Peyer's patch (tissue), 4 donors: ENCODE measurements around the gene UBR3. TPM values are rescaled to one million over a fixed set of nuclear protein-coding genes. Genes with fewer than 3 reads are reported as not detected.
A peak's percentile ranks its signal among the peaks of the same experiment; 100 is the strongest.
"Not testable (repeated sequence)": the region's sequence is repeated elsewhere in the genome, so short reads cannot be mapped to it uniquely, and the experiment has no call there.

ENCODE experiments used
- DNase-seq, 3 donors: peaks; one replicate each; pipeline ENCODE4 v3.0.0-alpha.2; 2017 to 2019
- H3K27ac ChIP-seq, 4 donors: fragments of 200-600 bp; sonication (generic); one replicate each; pipeline ENCODE4 v1.5.1; 2016 to 2019
- H3K27me3 ChIP-seq, 2 donors: fragments of 200-600 bp; sonication (generic); one replicate each; pipeline ENCODE4 v1.5.1; 2019
- H3K36me3 ChIP-seq, 3 donors: fragments of 200-600 bp; sonication (generic); one replicate each; pipeline ENCODE4 v1.5.1; 2016 to 2019
- H3K4me1 ChIP-seq, 4 donors: fragments of 200-600 bp; sonication (generic); one replicate each; pipeline ENCODE4 v1.5.1; 2016 to 2019
- H3K4me3 ChIP-seq, 4 donors: fragments of 200-600 bp; sonication (generic); 1 replicate in 3 of 4; 2 replicates in 1 of 4; pipeline ENCODE4 v1.5.1; 2016 to 2019; ENCODE audit warnings: mild to moderate bottlenecking in 1 of 4
- H3K9me3 ChIP-seq, 4 donors: fragments of 200-600 bp; sonication (generic); one replicate each; pipeline ENCODE4 v1.5.1; 2016 to 2019; ENCODE audit warnings: mild to moderate bottlenecking in 1 of 4
- CTCF ChIP-seq, 6 experiments: fragments of 450-650 bp in 4 of 6; fragments of 200-600 bp in 2 of 6; sonication (generic) in 1 of 6; IDR thresholded peaks; one replicate each; pipeline ENCODE4 v1.5.1; 2017 to 2019; ENCODE audit warnings: antibody characterized with exemption in 6 of 6, mild to moderate bottlenecking in 3 of 6, moderate library complexity in 1 of 6
- POLR2A ChIP-seq, 2 donors: fragments of 450-650 bp; IDR thresholded peaks; one replicate each; pipeline ENCODE4 v1.5.1; 2017; ENCODE audit warnings: antibody characterized with exemption in 2 of 2, mild to moderate bottlenecking in 2 of 2, moderate library complexity in 2 of 2
- total RNA-seq, 4 donors: library from RNA; depleted of rRNA; stranded (reverse); fragments of >200 nt; gene quantifications; one replicate each; pipeline ENCODE4 v1.1.0, GENCODE V29; 2016

The UBR3 gene
- total RNA-seq, 4 donors from 2014 or later, result 45.4 to 90.0 (median 72.4) TPM

GRCh38 chr2:169828141-169828811 lies 1.0 kb downstream of the UBR3 start:
- Histone ChIP-seq H3K36me3 (no peaks in the 10 kb centered on the region), H3K9me3 (no peaks in the 10 kb centered on the region), H3K27ac (peak overlapping the region; percentile 72 to 91 (median 88)), H3K4me1 (peaks cover 0 to 30% (median 3%) of the 10 kb centered on the region in 4 donors), H3K27me3 (no peaks in the 10 kb centered on the region), H3K4me3 (peak overlapping the region; percentile 76 to 97 (median 88))
- TF ChIP-seq CTCF (IDR thresholded peaks at IDR 0.05) (no peak), POLR2A (IDR thresholded peaks at IDR 0.05) (no peak)
- peak in 1 of 3 donors; percentile 65 for DNase-seq

GRCh38 chr2:169834401-169834800 lies 7.1 kb downstream of the UBR3 start:
- TF ChIP-seq CTCF (IDR thresholded peaks at IDR 0.05) (no peak), POLR2A (IDR thresholded peaks at IDR 0.05) (no peak)
- Histone ChIP-seq H3K36me3 (no peaks in the 10 kb centered on the region), H3K4me3 (no peak overlapping the region), H3K9me3 (no peaks in the 10 kb centered on the region), H3K4me1 (peaks cover 0 to 8% (median 0%) of the 10 kb centered on the region in 4 donors), H3K27me3 (no peaks in the 10 kb centered on the region), H3K27ac (no peak overlapping the region)
- no peak for DNase-seq

- Histone ChIP-seq H3K4me1 (peaks cover 0 to 16% (median 0%) of the 10 kb centered on the region in 4 donors), H3K27me3 (no peaks in the 10 kb centered on the region), H3K36me3 (no peaks in the 10 kb centered on the region), H3K4me3 (no peak overlapping the region), H3K27ac (no peak overlapping the region), H3K9me3 (no peaks in the 10 kb centered on the region)
- no peak for DNase-seq
- no peak for TF ChIP-seq CTCF (IDR thresholded peaks at IDR 0.05)
- TF ChIP-seq POLR2A (IDR thresholded peaks at IDR 0.05), result no peak
These were observed 11.7 kb downstream of the UBR3 start for GRCh38 chr2:169838743-169839489.

GRCh38 chr2:169839954-169840746 lies 12.9 kb downstream of the UBR3 start:
- no peak overlapping the region for H3K27ac ChIP-seq
- H3K27me3 ChIP-seq, result no peaks in the 10 kb centered on the region
- H3K4me3 ChIP-seq, result no peak overlapping the region
- no peak for TF ChIP-seq CTCF (IDR thresholded peaks at IDR 0.05)
- DNase-seq, result no peak
- no peaks in the 10 kb centered on the region for H3K36me3 ChIP-seq
- H3K9me3 ChIP-seq, result no peaks in the 10 kb centered on the region
- H3K4me1 ChIP-seq, result peaks cover 0 to 16% (median 0%) of the 10 kb centered on the region in 4 donors

GRCh38 chr2:169840747-169841142 lies 13.5 kb downstream of the UBR3 start:
- TF ChIP-seq CTCF (IDR thresholded peaks at IDR 0.05) (no peak), POLR2A (IDR thresholded peaks at IDR 0.05) (no peak)
- no peaks in the 10 kb centered on the region for H3K9me3 ChIP-seq
- H3K27ac ChIP-seq, result no peak overlapping the region
- no peak for DNase-seq
- H3K36me3 ChIP-seq, result no peaks in the 10 kb centered on the region
- no peak overlapping the region for H3K4me3 ChIP-seq
- peaks cover 0 to 16% (median 0%) of the 10 kb centered on the region in 4 donors for H3K4me1 ChIP-seq
- H3K27me3 ChIP-seq, result no peaks in the 10 kb centered on the region

- not testable (repeated sequence) for H3K36me3 ChIP-seq, H3K27me3 ChIP-seq, H3K4me3 ChIP-seq, H3K27ac ChIP-seq, H3K9me3 ChIP-seq, DNase-seq
- H3K4me1 ChIP-seq, result peaks cover 0 to 16% (median 0%) of the 10 kb centered on the region in 4 donors
These were observed 14.4 kb downstream of the UBR3 start for GRCh38 chr2:169841625-169842024.
